CD1c-positive myeloid dendritic cell (primary cell): ENCODE measurements around the gene IER3IP1.
"Not testable (repeated sequence)": the region's sequence is repeated elsewhere in the genome, so short reads cannot be mapped to it uniquely, and the experiment has no call there.

ENCODE experiments used
- DNase-seq: peaks from one replicate; pipeline ENCODE4 v3.0.0-alpha.2; 2016; ENCODE audit errors: extremely low spot score

The IER3IP1 gene

DNA sequence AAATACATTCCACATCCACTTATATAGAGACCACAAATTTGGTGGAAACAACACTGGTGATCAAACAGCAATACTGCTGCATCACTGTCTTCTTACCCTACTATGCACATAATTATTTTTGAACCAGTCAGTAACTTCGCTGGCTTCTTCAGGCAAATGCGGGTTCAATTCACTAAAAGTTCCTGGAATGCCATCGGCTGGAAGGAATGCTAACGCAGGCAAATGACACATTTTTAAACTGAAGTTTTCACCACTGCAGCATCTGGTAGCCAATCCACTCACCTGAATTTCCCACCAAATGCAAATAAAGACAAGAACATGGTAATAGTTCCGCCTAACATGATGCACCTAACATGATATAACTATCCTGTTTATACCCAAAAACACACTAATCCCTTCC lies 15.9 kb downstream of the IER3IP1 start:
- DNase-seq, result no peak

DNA sequence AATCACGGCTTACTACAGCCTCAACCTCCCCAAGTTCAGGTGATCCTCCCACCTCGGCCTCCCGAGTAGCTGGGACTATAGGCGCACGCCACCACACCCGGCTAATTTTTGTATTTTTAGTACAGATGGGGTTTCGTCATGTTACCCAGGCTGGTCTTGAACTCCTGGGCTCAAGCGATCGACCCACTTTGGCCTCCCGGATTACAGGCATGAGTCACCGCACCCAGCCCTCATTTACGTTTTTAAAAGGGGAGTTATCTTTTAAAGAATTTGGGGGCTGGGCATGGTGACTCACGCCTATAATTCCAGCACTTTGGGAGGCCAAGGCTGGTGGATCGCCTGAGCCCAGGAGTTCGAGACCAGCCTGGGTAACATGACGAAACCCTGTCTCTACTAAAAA lies 17.8 kb downstream of the IER3IP1 start:
- DNase-seq, result not testable (repeated sequence)

DNA sequence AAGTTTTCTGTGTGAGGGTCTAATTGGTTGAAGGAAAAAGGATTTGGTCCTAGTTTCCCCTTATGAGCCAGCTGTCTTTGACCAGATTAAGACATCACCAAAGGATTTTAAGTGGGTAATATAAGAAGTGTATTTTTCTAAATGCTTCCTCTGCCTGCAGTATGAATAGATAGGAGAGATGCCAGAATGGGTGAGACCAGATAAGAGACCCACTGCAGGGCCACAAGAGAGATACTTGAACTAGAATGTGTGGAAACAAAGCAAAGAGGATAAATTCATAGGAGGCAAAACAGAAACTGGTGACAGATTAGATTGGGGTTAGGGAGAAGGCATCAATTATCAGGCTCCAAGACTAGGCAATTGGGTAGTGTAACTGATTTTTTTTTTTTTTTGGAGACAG lies 24.7 kb downstream of the IER3IP1 start:
- no peak for DNase-seq

- peak; percentile 19 for DNase-seq
Measured at GRCh38 chr18:47150824-47151366, 25.3 kb downstream of the IER3IP1 start.

GRCh38 chr18:47150029-47150823 lies 25.9 kb downstream of the IER3IP1 start, which contains the start of gene HDHD2:
Gene HDHD2, minus strand, starts transcription at chr18:47150500. Its CDS starts 14,061 bp downstream, at chr18:47136439.
- DNase-seq, result peak; percentile 87

- DNase-seq, result no peak
Measured at GRCh38 chr18:47149457-47150028, 26.6 kb downstream of the IER3IP1 start.

DNA sequence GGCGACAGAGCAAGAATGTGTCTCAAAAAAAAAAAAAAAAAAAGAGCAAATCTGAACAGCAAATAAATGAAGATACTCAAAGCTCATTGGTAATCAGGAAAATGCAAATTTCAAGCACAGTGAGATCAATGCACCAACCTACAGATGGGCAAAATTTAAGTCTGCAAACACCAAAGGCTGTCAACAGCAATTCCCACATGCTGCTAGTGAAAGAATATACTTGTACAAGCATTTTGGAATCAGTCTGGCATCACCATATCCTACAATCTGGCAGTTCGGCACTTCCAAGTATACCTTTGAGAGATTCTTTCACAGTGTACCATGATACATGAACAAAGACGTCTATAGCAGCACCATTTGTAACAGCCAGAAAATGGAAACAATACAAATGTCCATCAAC lies 30.0 kb downstream of the IER3IP1 start:
- no peak for DNase-seq

DNA sequence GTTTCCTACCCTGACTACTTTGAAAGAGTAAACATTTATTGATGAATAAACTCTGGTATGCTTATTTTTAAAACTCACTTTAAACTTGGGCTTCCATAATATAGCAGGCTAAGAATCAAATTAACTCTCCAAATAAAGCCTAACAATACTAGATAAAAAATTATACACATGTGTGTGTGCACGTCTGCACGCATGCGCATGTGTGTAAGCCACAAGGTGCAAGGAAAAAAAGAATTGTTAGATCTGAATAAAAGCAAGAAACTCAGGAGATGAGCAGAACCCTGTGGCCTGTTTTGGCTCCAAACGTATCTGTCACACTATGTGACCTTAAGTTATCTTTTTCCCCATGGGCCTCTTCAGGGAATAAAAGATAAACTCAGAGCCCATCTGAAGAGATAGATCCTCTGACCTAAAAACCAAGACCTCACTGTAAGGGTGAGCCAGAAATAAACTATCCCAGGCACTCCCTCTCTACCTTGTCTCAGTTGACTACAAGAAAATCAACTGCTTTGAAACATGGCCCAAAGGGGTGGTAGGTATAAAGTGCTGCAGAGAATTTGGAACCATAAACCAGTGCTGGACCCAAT lies 32.2 kb downstream of the IER3IP1 start:
- no peak for DNase-seq

- no peak for DNase-seq
Measured at GRCh38 chr18:47143153-47143552, 33.0 kb downstream of the IER3IP1 start.

DNA sequence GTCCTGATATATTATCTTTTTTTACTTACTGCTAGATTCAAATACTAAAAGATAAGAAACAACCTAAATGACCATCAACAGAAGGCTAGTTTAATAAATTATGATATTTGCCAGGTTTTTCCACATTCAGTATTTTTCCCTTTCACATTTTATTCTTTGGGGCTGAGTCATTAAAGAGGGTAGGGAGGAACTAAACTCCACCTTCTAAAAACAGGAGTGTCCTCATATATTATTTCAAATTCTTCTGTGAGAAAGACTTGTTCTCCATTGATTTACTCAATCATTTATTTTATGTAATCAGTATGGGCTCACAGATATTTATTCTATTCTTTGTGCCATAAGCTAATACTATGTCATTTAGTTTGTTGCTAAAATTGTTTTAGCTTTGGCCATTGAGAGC lies 34.9 kb downstream of the IER3IP1 start:
- no peak for DNase-seq

- no peak for DNase-seq
Measured at GRCh38 chr18:47121146-47121545, 55.0 kb downstream of the IER3IP1 start.

DNA sequence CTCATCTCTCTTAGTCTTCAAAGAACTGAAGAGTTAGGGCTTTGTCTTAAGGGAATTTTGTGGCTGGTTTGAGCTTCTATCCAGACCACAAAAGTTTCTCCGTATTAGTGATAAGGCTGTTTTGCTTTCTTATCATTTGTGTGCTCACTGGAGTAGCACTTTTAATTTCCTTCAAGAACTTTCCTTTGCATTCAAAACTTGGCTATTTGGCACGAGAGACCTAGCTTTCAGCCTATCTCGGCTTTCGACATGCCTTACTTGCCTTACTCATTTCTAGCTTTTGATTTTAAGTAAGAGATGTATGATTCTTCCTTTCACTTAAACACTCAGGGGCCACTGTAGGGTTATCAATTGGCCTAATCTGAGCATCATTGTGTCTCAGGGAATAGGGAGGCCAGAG lies 55.7 kb downstream of the IER3IP1 start:
- no peak for DNase-seq

- DNase-seq, result no peak
Measured at GRCh38 chr18:47118981-47119380, 57.2 kb downstream of the IER3IP1 start.

DNA sequence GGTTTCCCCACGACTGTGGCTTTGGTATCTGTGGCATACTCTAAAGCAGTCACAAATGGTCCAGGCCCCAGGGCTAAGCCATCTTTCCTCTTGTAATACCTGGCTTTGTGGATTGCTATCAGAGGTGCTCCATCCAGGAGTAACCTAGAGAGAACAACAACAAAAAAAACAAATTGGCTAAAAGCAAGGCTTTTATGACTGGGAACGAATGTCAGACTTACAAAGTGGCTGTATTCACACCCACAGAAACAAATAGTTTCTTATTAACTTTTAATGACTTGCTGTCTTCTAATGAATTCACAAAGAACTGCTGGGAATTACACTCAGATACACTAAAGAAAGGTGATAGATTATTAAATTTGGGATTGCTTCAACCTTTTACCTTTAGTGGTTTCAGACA lies 61.0 kb downstream of the IER3IP1 start:
- DNase-seq, result no peak

DNA sequence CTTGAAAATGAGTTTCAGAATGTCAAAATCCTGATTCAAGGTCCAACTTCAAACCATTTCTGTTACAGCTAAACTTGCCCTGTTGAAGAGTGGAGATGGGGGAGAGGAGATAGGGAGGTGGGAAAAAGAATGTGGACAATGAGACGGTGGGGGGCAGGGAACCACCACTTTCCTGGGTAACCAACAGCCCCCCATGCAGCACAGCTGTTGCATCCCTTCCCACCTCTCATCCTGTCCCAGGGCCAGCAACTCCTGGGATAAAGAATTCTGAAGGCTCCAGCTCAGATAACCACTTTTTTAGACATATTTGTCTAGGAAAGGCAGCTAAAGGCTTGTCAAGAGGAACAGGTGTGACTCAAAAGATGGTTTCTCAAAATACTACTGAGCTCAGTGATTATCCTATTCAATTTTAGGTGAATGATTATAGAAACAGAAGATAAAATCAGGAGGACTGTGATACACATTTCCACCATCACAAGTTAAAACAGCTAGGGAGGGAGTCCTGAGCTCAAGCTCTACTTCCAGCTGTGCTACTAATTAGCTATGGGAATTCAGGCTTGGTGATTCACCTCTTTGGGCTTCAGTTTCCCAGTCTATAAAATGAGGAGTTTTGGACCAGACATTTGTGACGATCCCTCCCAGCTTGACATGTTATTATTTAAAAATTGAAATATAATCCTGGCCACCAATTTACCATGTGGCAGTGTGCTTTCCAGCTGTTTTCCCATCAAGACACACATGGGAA lies 62.2 kb downstream of the IER3IP1 start:
- DNase-seq, result no peak

DNA sequence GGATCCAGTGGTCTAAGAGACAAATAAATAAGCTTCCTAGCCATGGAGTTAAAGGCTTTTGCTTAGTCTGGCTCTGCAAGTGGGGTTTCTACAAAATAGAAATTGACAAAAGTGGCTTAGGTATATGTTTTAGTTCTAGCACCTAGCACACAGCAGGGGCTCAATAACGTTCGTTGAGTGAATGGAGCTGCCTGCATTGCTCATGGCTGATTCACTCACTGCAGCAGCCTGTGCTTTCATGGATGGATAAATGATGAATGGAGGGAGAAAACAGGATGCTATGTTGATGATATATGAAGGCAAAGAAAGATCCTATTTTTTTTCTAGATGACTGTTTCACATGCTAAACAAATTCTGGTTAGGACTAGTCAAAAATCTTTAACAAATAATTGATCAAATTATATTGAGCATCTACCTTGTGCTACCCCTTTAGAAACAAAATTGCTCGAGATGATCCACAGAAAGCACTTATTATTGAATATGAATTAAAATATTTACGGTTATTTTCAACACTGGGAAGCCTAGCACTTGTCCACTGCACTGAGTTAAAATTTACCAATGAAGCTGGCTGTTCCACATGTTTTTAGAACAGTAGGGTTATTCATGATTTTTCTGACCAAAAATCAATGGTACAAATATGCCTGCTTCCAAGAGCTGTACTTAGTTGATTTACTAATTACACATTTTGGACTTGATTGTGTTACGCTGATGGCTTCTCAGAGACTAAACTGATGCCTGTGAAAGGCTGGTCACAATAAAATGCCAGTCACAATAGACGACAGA lies 65.5 kb downstream of the IER3IP1 start:
- DNase-seq, result no peak

- DNase-seq, result no peak
Measured at GRCh38 chr18:47109720-47110119, 66.4 kb downstream of the IER3IP1 start.

GRCh38 chr18:47108998-47109405 lies 67.2 kb downstream of the IER3IP1 start:
- no peak for DNase-seq

- DNase-seq, result no peak
Measured at GRCh38 chr18:47108373-47108772, 67.8 kb downstream of the IER3IP1 start.
